CD4-positive, alpha-beta T cell treated with Interferon gamma for 1 hour (primary cell): ENCODE measurements around the gene GSTA4.
"Not testable (repeated sequence)": the region's sequence is repeated elsewhere in the genome, so short reads cannot be mapped to it uniquely, and the experiment has no call there.

Source experiments
- DNase-seq: peaks from one replicate; pipeline ENCODE4 v3.0.0-alpha.2; 2020

GSTA4 gene

DNA sequence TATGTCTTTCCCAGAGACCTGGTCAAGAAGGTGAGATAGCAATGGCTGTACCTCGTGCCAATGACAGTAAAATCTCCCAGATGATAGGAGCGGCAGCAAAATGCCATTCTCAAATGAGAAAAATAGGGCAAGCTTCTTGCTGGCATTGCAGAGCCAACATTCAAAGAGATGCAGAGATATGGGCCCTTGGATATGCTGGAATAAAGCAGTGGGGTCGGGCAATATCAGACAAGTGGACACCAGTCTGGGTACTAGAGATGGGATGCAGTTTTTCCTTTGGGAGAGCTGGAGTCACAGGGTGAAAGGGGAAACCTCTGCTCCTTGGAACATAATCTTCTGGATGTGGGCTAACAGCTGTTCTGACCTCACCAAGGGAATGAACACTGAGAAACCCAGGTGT is 29.0 kb downstream of the GSTA4 start:
- DNase-seq, result no peak

DNA sequence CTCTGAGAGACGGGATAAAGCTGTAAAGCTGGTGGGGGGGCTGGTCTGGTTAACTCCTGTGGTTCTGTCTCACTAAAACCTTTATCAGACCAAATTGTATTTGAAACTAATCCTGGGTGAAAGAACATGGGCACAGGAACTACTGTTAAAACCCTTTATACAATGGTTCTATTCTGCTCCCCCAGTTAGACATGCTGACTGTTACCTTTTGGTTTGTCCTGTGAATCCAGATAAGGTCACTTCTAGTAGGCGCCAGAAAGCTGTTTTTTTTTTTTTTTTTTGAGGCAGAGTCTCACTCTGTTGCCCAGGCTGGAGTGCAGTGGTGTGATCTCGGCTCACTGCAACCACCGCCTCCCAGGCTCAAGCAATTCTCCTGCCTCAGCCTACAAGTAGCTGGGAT is 29.7 kb downstream of the GSTA4 start:
- no peak for DNase-seq

DNA sequence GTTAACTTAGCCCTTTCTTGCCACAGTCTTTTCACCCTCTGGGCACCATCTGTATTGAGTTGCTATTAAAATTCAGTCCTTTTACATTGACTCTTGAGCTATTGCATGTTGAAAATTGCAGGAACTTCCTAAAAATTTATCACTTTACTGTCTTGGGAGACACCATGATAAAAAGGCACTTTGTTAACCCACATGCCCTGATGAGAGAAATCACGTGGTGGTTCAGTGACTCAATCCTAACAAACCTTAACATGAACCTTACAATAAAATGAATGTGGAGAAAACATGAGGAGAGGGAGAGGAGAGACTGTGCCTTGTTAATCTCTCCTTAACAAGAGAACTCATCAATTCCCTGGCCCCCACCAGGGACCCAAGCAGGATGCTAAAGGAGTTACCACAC is 30.8 kb downstream of the GSTA4 start:
- DNase-seq, result no peak

DNA sequence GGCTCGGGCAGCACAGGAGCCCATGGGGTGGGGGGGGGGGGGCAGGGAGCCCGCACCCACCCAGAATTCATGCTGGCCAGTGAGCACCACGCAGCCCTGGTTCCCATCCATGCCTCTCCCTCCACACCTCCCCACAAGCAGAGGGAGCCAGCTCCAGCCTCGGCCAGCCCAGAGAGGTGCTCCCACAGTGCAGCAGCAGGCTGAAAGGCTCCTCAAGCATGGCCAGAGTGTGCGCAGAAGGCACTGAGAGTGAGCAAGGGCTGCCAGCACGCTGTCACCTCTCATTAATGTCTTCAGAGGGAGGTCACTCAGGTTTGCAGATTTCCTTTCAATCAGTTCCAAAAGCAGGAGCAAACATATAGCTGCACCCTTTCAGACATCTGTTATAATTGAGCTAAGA is 32.4 kb downstream of the GSTA4 start:
- no peak for DNase-seq

DNA sequence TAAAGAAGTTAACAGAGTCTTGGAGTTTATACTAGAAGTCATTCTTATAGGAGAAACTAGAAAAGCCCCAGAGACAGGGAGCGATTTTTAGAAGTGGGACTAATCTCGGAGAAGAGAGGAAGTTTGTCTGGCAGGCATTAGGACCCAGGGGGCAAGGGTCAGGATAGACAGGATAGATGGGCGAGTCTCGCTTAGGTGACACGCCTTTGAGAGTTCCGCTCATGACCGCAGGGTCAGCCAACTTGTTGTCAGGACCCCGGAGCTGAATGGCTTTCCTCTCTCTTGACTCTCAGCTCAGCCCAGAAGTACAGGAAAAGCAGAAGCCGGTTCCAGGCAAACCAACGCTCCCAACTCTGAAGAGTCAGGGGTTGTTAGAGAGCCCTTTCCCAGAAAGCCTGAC is 34.1 kb downstream of the GSTA4 start:
- not testable (repeated sequence) for DNase-seq

DNA sequence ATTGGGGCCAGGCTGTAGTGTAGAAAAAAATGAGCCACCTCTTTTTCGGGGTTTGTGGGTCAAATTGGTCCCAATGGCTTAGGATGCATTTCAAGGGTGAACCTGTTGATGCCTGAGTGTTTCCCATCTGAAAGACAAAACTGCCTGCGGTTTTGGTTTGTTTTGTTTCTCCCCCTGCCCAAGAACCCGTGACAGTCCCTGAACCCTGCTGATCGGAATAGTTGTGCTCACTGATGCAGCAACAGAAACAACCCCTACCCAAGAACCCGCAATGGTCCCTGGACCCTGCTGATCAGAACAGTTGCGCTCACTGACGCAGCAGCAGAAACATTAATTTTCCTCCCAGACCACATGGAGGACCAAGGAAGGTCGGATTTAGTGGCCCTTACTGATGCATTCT is 34.9 kb downstream of the GSTA4 start:
- not testable (repeated sequence) for DNase-seq

DNA sequence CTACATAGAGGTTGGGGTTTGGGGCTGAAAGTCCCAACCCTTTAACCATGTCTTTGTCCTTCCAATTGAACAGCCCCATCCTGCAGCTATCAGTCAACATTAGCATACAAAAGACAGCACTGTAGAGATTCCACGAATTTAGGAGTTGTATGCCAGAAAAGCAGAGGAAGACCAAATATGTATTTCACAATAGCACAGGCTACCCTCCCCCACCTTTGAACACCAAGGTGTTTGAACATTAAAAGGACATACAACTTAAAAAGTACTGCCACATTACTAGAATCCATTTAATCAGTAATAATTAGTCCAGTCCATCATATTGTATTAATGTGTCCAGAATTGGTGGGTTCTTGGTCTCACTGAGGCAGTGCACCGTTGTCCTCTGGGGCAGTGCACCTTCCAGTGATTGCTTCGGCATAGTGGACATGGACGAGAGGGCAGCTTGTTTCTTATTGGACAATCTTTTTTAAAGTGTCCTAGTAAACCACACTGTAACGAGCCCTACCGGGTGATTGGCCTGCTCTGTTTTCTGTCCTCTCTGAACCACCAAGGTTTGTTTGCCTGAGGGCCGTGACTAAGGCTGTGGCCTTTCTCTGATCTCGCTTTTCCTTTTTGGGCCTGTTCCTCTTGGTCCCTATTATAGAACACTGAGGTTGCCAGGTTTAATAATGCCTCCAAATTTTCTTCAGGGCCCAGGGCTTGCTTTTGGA is 36.4 kb downstream of the GSTA4 start:
- no peak for DNase-seq

DNA sequence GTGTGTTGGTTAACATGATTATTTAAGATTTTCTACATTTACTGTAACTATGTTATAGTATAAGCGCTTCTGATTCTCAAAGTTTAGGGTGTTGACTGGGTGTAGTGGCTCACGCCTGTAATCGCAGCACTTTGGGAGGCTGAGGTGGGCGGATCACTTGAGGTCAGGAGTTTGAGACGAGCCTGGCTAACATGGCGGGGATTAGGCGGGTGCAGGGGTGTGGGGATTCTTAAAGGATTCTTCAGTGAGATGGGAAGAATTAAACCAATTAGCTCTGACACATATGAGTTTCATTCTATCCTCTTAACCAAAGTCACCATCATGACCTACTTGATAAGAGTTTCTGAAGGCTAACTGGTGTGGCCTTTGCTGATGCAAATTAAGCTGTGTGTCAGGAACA is 39.2 kb downstream of the GSTA4 start:
- no peak for DNase-seq

DNA sequence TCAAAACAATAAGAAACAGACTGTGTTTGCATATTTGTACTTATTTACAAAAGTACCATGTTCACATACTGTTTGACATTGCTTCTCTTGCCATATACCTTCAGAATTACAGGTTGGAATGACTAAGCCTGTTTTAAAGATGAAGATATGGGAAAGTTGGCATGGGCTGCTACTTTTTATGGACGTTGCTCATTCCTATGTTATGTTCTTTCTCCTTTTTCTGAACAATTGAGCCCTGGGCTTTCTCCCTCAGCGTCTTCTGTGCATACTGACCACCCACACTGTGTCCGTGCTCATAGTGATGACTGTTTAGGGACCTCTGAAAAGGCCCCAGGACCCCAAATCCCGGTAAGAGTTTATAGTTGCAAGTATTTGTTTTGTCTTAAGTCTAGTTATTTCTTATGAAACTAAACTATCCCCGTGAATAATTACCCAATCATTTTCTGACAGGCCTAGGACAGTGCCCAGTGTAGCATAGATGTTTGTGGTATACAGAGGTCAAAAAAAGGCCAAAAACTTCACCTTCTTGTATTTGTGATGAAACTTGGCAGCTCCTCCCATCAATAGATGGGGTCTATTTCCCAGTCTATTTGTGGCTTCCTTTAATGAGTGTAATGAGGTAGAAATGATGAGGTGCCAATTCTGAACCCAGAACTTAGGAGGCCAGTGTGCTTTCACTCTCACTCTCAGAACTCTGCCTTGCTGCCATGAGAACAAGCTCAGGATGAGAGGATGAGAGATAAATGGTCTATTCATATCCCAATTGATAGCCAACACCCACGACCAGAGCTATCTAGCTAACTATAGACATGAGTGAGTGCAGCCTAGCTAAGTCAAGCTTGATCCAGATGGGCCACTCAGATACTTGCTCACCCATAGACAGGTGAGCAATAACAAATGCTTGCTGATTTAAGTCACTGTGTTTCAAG is 40.9 kb downstream of the GSTA4 start:
- no peak for DNase-seq

DNA sequence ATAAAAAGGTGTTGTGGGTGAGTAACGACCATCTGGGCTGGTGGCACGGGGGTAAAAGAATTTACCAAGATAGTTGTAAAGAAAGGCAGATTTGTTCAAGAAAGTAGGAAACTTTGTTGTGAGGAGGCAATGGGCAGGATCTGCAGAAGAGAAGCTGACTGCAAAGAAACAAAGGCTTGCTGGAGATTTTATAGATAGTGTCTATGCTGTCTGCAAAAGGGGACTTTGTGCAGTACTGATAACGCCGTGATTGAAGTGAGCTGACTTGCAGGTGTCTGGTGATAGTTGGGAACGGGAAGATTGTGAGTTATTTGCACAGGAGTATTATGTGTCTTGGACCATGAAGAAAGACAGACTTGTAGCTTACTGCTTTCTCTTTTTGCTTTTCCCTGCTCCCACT is 48.8 kb downstream of the GSTA4 start:
- no peak for DNase-seq

DNA sequence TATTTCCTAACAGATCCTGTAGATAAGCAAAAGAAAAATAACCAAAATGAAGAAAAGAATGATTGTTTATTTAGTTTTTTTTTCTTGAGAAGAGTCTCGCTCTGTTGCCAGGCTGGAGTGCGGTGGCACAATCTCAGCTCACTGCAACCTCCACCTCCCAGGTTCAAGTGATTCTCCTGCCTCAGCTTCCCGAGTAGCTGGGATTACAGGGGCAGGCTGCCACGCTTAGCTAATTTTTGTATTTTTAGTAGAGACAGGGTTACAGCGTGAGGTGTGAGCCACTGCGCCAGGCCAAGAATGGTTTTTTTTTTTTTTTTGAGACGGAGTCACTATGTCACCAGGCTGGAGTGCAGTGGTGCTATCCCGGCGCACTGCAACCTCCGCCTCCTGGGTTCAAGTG is 52.3 kb downstream of the GSTA4 start:
- DNase-seq, result not testable (repeated sequence)

DNA sequence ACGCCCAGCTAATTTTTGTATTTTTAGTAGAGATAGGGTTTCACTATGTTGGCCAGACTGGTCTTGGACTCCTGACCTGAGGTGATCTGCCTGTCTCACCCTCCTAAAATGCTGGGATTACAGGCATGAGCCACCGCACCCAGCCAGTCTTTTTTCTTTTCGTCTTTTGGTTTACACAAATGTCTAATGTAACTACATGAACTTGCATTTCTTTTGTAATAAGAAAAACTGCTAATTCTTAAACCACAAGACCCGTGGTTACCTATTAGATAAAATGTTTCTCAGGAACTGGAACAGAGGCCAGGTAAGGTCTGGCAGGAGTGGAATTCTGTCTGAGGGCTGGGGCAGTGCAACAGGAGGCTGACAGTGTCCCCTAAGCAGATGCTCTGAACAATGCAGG is 52.9 kb downstream of the GSTA4 start:
- DNase-seq, result no peak

DNA sequence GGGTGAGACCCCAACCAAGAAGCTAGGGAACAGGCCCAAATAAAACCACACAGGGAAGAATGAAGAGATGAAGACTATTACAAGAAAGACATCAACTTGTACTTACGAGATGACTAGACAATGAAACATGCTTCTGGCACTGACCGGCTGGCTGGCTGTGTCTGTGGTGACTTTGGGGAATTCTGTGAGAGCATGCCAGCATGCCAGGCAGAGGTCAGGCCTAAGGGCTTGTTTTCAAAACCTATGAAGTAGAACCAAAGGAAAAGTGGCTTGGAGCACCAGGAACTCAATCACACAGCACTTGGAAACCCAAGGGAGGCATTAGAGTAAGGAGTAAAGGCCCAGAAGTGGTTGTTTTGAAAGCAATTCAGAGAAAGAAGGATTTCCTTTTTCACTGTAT is 57.2 kb downstream of the GSTA4 start:
- DNase-seq, result no peak

DNA sequence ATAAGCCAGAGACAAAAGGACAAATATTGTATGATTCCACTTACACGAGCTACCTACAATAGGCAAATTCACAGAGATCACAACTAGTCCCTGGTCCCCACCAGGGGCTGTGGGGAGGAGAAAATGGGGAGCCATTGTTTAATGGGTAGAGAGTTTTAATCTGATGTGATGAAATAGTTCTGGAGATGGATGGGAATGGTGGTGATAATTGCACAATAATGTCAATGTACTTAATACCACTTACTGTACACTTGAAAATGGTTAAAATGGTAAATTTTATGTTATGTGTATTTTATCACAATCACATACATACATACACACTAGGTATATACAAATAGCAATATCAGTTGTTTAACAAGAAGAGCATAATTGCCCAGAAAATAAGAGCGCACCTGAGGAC is 61.3 kb downstream of the GSTA4 start:
- DNase-seq, result no peak

DNA sequence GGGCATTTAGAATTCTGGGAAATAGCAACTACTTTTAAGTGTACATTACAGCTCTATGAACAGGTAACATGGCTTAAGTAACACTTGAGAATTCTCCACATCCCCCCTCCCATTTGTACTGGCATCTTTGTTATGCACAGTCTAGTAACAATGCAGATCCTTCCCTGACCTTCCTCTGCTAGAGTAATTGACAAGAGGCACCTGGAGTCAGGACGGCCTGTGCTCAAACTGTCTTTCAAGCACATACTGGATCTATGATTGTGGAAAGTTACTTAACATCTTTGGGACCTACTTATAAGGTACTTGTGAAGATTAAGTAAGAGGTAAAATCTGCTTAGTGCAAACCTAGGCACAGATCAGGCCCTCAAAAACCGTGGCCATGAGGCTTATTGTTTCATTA is 63.7 kb downstream of the GSTA4 start:
- no peak for DNase-seq

DNA sequence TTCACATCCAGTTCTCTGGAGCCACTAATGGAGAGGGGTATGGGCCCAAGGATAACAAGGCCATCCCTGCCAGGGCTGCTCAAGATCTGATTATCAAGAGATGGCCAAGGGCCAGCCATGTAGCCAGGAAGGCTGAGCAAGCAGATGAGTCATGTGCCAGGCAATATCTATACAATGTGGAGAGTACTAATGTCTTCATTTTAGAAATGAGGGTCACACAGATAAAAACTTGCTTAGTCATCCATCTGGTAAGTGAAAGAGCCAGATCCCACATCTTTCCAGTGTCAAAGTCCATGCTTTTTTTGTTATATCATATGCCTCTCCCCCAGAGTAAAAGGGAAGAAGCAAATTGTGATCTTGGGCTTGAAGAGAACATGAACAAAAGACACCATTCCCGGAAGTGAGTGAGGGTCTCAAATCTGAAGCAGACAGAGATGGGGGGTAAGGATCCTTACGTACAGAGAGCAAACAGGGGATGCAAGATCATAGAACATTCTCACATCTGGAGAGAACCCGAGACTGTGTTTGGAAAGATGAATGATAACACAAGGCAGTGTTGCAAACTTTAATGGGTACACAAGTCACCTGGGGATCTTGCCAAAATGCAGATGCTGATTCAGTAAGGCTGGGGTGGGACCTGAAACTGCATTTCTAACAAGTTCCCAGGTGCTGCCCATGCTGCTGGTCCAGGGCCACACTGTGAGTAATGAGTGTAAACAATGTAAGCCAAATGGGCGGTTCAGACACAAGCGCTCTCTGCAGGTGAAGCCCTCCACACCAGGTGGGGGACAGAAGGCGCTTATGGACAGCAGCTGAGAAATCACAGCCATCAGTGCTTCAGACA is 65.5 kb downstream of the GSTA4 start:
- no peak for DNase-seq
